Chondrocyte (in vitro differentiated cells): ENCODE measurements around the gene TRIM31. TPM values are rescaled to one million over a fixed set of nuclear protein-coding genes. Genes with fewer than 3 reads are reported as not detected.
"Not testable (repeated sequence)": the region's sequence is repeated elsewhere in the genome, so short reads cannot be mapped to it uniquely, and the experiment has no call there.

Experiments
- DNase-seq: peaks from one replicate; pipeline ENCODE4 v3.0.0; 2021; ENCODE audit warnings: mixed read lengths, low spot score
- H3K27ac Mint-ChIP-seq: one replicate; pipeline ENCODE4 v1.8.0; 2021; ENCODE audit warnings: mild to moderate bottlenecking, moderate library complexity, mixed read lengths; ENCODE audit not compliant: unreplicated experiment
- H3K27me3 Mint-ChIP-seq: 2 replicates; pipeline ENCODE4 v1.8.0; 2021; ENCODE audit warnings: low read depth, mixed read lengths
- H3K36me3 Mint-ChIP-seq: 2 replicates; pipeline ENCODE4 v1.8.0; 2021; ENCODE audit warnings: low read depth, mixed read lengths
- H3K4me1 Mint-ChIP-seq: 2 replicates; pipeline ENCODE4 v1.8.0; 2021; ENCODE audit warnings: low read depth, mild to moderate bottlenecking, mixed read lengths
- H3K4me3 Mint-ChIP-seq: one replicate; pipeline ENCODE4 v1.8.0; 2021; ENCODE audit warnings: mild to moderate bottlenecking, moderate library complexity, mixed read lengths; ENCODE audit not compliant: unreplicated experiment
- H3K9me3 Mint-ChIP-seq: 2 replicates; pipeline ENCODE4 v1.8.0; 2021; ENCODE audit warnings: low read depth, mixed read lengths
- total RNA-seq: library from RNA; stranded (reverse); gene quantifications from 3 replicates; pipeline ENCODE4 v1.2.1, GENCODE V29; 2021
- TF ChIP-seq, protein P1 (sequence below): fragments of 200-600 bp; sonication (generic); IDR thresholded peaks from 2 replicates; pipeline ENCODE4 v1.5.0; 2021; ENCODE audit warnings: antibody characterized with exemption, mild to moderate bottlenecking, moderate library complexity

The TRIM31 gene
- total RNA-seq, 1 donor from 2014 or later = not detected

DNA sequence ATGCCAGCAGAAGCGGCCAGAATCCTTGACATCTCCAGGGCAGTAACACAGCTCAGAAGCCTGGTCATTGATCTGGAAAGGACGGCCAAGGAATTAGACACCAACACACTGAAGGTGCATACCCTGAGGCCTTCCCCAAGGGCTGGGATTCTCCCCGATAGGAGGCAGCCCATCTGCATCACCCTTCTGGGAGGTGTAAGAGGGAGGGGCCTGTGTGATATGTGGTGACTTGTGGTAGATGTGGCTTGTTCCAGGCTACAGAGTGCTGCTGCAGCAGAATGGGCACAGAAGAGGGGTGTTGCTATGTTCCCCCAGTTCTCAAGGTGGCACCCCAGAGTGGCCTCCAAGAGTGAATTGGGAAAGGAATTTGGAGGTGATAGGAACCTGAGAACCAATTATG lies 34.2 kb upstream of the TRIM31 start:
- Mint-ChIP-seq H3K27ac (no peak overlapping the region), H3K9me3 (no peaks in the 10 kb centered on the region), H3K4me3 (no peak overlapping the region), H3K27me3 (peaks cover 28% of the 10 kb centered on the region), H3K4me1 (peaks cover 9% of the 10 kb centered on the region), H3K36me3 (no peaks in the 10 kb centered on the region)
- no peak for DNase-seq
- TF ChIP-seq, protein P1, sequence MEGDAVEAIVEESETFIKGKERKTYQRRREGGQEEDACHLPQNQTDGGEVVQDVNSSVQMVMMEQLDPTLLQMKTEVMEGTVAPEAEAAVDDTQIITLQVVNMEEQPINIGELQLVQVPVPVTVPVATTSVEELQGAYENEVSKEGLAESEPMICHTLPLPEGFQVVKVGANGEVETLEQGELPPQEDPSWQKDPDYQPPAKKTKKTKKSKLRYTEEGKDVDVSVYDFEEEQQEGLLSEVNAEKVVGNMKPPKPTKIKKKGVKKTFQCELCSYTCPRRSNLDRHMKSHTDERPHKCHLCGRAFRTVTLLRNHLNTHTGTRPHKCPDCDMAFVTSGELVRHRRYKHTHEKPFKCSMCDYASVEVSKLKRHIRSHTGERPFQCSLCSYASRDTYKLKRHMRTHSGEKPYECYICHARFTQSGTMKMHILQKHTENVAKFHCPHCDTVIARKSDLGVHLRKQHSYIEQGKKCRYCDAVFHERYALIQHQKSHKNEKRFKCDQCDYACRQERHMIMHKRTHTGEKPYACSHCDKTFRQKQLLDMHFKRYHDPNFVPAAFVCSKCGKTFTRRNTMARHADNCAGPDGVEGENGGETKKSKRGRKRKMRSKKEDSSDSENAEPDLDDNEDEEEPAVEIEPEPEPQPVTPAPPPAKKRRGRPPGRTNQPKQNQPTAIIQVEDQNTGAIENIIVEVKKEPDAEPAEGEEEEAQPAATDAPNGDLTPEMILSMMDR = no peak

DNA sequence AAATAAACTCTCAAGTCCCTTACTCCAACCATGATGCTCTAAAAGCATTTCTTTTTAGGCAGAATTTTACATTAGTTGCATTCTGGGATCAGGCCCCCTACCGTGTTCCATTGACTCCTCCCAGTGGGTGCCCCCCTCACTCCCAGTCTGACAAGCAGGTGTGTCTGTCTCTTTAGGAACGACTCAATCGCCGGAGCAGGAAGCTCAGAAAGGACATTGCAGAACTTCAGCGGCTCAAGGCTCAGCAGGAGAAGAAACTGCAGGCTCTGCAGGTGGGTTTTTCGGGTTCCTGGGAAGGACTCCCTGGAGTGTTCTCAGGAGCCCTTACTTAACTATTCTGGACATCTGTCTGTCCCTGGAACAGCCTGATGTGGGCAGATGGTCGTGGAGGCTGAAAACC lies 32.9 kb upstream of the TRIM31 start:
- TF ChIP-seq, protein P1 = no peak
- no peak overlapping the region for H3K27ac Mint-ChIP-seq
- no peak for DNase-seq
- peaks cover 39% of the 10 kb centered on the region for H3K27me3 Mint-ChIP-seq
- H3K9me3 Mint-ChIP-seq = no peaks in the 10 kb centered on the region
- H3K4me3 Mint-ChIP-seq = no peak overlapping the region
- no peaks in the 10 kb centered on the region for H3K36me3 Mint-ChIP-seq
- peaks cover 9% of the 10 kb centered on the region for H3K4me1 Mint-ChIP-seq

DNA sequence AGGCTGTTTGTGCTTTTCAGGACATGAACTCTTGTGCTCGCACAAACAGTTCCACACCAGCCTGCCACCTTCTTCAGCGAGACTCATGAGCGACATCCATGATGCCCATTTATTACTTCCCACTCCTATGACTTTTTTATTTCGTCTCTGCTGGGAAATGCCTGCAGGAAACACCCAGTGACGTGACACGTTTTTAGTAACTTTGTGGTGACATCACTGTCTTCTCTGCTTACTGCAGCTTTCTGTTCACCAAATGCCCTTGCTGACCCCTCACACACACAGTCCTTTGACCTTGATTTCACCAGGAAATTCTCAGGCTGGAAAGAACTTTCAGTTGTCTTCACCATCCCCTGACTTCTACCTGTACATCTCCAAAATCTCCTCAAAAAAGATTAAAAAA lies 31.9 kb upstream of the TRIM31 start:
- Mint-ChIP-seq H3K27me3 (peaks cover 42% of the 10 kb centered on the region), H3K9me3 (no peaks in the 10 kb centered on the region), H3K4me1 (peaks cover 2% of the 10 kb centered on the region), H3K36me3 (no peaks in the 10 kb centered on the region), H3K4me3 (no peak overlapping the region), H3K27ac (no peak overlapping the region)
- DNase-seq = no peak
- TF ChIP-seq, protein P1 = no peak

DNA sequence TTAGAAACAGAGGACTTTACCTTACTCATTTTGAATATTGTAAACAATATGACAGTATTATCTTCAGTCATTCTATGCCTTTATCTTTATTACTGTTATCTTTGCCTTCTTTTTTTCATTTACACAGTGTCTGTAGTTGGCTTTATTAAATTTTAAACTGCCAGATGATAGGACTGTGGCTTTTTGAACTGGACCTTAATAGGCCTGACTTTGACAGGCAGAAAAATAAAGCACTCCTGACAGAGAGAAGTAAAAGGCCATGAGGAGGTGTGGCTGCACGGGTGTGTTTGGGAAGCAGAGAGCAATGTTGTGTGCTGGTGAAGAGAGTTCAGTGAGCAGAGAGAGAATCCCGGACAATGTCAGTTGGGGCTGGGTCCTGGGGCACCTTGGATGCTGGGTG lies 30.9 kb upstream of the TRIM31 start:
- no peaks in the 10 kb centered on the region for H3K36me3 Mint-ChIP-seq
- DNase-seq = no peak
- H3K4me1 Mint-ChIP-seq = no peaks in the 10 kb centered on the region
- H3K9me3 Mint-ChIP-seq = no peaks in the 10 kb centered on the region
- peaks cover 45% of the 10 kb centered on the region for H3K27me3 Mint-ChIP-seq
- H3K4me3 Mint-ChIP-seq = no peak overlapping the region
- no peak overlapping the region for H3K27ac Mint-ChIP-seq
- TF ChIP-seq, protein P1 = no peak

DNA sequence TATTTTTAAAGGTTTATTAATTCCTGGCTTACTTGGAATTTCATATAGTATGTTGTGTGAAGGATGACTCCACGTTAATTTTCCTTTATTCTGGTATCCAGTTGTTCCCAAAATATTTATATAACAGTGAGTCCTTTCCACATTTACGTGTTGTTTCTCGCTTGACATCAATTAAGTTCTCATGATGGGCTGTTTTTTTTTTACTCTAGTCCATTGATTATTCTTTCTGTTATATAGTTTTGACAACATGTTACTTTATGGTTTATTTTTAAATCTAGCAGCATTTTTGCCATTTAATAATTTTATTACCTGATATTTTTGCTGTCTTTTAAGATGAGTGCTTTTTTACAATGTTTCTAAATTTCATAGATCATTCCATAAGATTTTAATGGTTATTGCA lies 29.8 kb upstream of the TRIM31 start:
- Mint-ChIP-seq H3K27me3 (peaks cover 52% of the 10 kb centered on the region), H3K27ac (no peak overlapping the region)
- TF ChIP-seq, protein P1 = no peak

DNA sequence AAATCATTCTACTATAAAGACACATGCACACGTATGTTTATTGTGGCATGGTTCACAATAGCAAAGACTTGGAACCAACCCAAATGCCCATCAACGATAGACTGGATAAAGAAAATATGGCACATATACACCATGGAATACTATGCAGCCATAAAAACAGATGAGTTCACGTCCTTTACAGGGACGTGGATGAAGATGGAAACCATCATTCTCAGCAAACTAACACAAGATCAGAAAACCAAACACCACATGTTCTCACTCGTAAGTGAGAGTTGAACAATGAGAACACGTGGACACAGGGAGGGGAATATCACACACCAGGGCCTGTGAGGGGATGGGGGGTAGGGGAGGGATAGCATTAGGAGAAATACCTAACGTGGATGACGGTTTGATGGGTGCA lies 27.4 kb upstream of the TRIM31 start:
- H3K27me3 Mint-ChIP-seq = peaks cover 59% of the 10 kb centered on the region
- H3K9me3 Mint-ChIP-seq, H3K4me1 Mint-ChIP-seq: not testable (repeated sequence)

More for the DNA sequence above, 29.8 kb upstream of the TRIM31 start:
- no peaks in the 10 kb centered on the region for H3K36me3 Mint-ChIP-seq
- H3K9me3 Mint-ChIP-seq = no peaks in the 10 kb centered on the region
- H3K4me1 Mint-ChIP-seq = no peaks in the 10 kb centered on the region
- DNase-seq = no peak
- H3K4me3 Mint-ChIP-seq = no peak overlapping the region

More for the DNA sequence above, 27.4 kb upstream of the TRIM31 start:
- not testable (repeated sequence) for H3K4me3 Mint-ChIP-seq, H3K27ac Mint-ChIP-seq, H3K36me3 Mint-ChIP-seq, DNase-seq
